ENCODE data around the gene CACNA1D.

DNA sequence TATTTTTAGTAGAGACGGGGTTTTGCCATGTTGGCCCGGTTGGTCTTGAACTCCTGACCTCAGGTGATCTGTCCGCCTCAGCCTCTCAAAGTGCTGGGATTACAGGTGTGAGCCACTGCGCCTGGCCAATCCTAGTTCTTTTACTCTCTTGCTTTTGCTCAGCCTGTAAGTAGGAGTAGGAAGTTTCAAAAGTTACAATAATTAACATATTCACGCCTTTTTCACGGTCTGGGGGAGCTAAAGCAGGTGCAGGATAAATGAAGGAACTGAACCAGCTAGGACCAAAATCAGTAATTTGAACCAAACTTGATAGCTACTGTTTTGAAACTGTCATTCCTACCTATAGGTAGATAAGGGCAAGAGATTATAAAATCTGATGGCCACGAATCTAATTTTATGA is 98.5 kb downstream of the CACNA1D start:
- no peak for TF ChIP-seq JUN (IDR thresholded peaks at IDR 0.05; ENCODE audit: borderline replicate concordance, insufficient read depth, insufficient read length, low read depth)
- TF ChIP-seq POLR2AphosphoS5 (IDR thresholded peaks at IDR 0.05; ENCODE audit: insufficient read depth, low read depth, low read length), result no peak
- TF ChIP-seq EZH2 (IDR thresholded peaks at IDR 0.05; ENCODE audit: borderline replicate concordance, low read depth, low read length, severe bottlenecking), result no peak
- TF ChIP-seq, protein P1, sequence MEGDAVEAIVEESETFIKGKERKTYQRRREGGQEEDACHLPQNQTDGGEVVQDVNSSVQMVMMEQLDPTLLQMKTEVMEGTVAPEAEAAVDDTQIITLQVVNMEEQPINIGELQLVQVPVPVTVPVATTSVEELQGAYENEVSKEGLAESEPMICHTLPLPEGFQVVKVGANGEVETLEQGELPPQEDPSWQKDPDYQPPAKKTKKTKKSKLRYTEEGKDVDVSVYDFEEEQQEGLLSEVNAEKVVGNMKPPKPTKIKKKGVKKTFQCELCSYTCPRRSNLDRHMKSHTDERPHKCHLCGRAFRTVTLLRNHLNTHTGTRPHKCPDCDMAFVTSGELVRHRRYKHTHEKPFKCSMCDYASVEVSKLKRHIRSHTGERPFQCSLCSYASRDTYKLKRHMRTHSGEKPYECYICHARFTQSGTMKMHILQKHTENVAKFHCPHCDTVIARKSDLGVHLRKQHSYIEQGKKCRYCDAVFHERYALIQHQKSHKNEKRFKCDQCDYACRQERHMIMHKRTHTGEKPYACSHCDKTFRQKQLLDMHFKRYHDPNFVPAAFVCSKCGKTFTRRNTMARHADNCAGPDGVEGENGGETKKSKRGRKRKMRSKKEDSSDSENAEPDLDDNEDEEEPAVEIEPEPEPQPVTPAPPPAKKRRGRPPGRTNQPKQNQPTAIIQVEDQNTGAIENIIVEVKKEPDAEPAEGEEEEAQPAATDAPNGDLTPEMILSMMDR (IDR thresholded peaks at IDR 0.05; ENCODE audit: extremely low read depth in 1 of 2, insufficient read depth in 1 of 2, low read depth in 1 of 2, low read length in 2 of 2), result no peak
